ENCODE results near the gene LAMA3.

Gene LAMA3

GRCh38 chr18:23918395-23919032, 229.3 kb downstream of the LAMA3 start:
- DNase-seq = peak in 1 of 2 experiments; percentile 48

- DNase-seq = no peak
Observed at GRCh38 chr18:23920054-23920453, 230.8 kb downstream of the LAMA3 start.

- DNase-seq = no peak
Observed at GRCh38 chr18:23921716-23922285, 232.5 kb downstream of the LAMA3 start.

- DNase-seq = no peak
Observed at GRCh38 chr18:23922939-23923338, 233.7 kb downstream of the LAMA3 start.

- DNase-seq = no peak
Observed at GRCh38 chr18:23924813-23925212, 235.6 kb downstream of the LAMA3 start.

GRCh38 chr18:23926571-23926970, 237.3 kb downstream of the LAMA3 start:
- DNase-seq = no peak

- no peak for DNase-seq
Observed at GRCh38 chr18:23927821-23928746, 238.8 kb downstream of the LAMA3 start.

- DNase-seq = no peak
Observed at GRCh38 chr18:23929362-23929930, 240.2 kb downstream of the LAMA3 start.

GRCh38 chr18:23930002-23930401, 240.7 kb downstream of the LAMA3 start:
- no peak for DNase-seq

- DNase-seq = no peak
Observed at GRCh38 chr18:23932385-23933067, 243.3 kb downstream of the LAMA3 start.

GRCh38 chr18:23933407-23933806, 244.2 kb downstream of the LAMA3 start:
- DNase-seq = no peak

- no peak for DNase-seq
Observed at GRCh38 chr18:23934252-23934651, 245.0 kb downstream of the LAMA3 start.

- DNase-seq = no peak
Observed at GRCh38 chr18:23934863-23935262, 245.6 kb downstream of the LAMA3 start.

- DNase-seq = no peak
Observed at GRCh38 chr18:23935804-23936203, 246.6 kb downstream of the LAMA3 start.

GRCh38 chr18:23936381-23936958, 247.2 kb downstream of the LAMA3 start:
- DNase-seq = no peak

- DNase-seq = no peak
Observed at GRCh38 chr18:23938043-23938756, 248.9 kb downstream of the LAMA3 start.

GRCh38 chr18:23938901-23939341, 249.7 kb downstream of the LAMA3 start:
- no peak for DNase-seq

- no peak for DNase-seq
Observed at GRCh38 chr18:23939366-23939765, 250.1 kb downstream of the LAMA3 start.

- no peak for DNase-seq
Observed at GRCh38 chr18:23939896-23940295, 250.6 kb downstream of the LAMA3 start.

GRCh38 chr18:23941791-23942190, 252.5 kb downstream of the LAMA3 start:
- no peak for DNase-seq

GRCh38 chr18:23943104-23943503, 253.9 kb downstream of the LAMA3 start:
- DNase-seq = no peak

All from SW 1271 (cell line).